Pancreas (tissue), 10 donors: Measurements from ENCODE around the gene NR2C2. TPM values are rescaled to one million over a fixed set of nuclear protein-coding genes. Genes with fewer than 3 reads are reported as not detected.

Source experiments
- ATAC-seq, 4 donors: fragments of 200-7000 bp; cut with Tn5 transposase; one replicate each; pipeline versions ENCODE4 v1.8.0 to v1.9.1; 2020; ENCODE audit warnings: mild to moderate bottlenecking in 4 of 4, moderate library complexity in 4 of 4
- DNase-seq, 6 donors: peaks; one replicate each; pipeline ENCODE4 v3.0.0-alpha.2; 2020
- FAIRE-seq: peaks from 2 replicates; lab custom pipeline; 2012; peaks lifted over from hg19 to GRCh38; lab: Jason Lieb, UNC
- H3K27ac ChIP-seq, 4 donors: fragments of 200-600 bp; sonication (generic); 1 replicate in 3 of 4; 2 replicates in 1 of 4; pipeline versions ENCODE4 v1.5.0 to v1.8.0; 2020
- H3K27me3 ChIP-seq, 4 donors: fragments of 200-600 bp; one replicate each; pipeline ENCODE4 v1.8.0; 2021
- H3K36me3 ChIP-seq, 3 donors: fragments of 200-600 bp; sonication (generic) in 1 of 3; one replicate each; pipeline versions ENCODE4 v1.5.0 to v1.8.0; 2020 to 2021
- H3K4me1 ChIP-seq, 3 donors: fragments of 200-600 bp; one replicate each; pipeline ENCODE4 v1.8.0; 2021
- H3K4me3 ChIP-seq, 4 donors: fragments of 200-600 bp; sonication (generic) in 2 of 4; one replicate each; pipeline versions ENCODE4 v1.5.0 to v1.8.0; 2020 to 2021
- H3K9me3 ChIP-seq, 4 donors: fragments of 200-600 bp; one replicate each; pipeline ENCODE4 v1.8.0; 2021
- CTCF ChIP-seq, 4 donors: fragments of 200-600 bp; sonication (generic) in 3 of 4; IDR thresholded peaks; one replicate each; pipeline versions ENCODE4 v1.5.0 to v1.8.0; 2021; ENCODE audit warnings: antibody characterized with exemption in 4 of 4
- WGBS, 2 donors: extraction: QIAGEN DNeasy Blood & Tissue Kit; methylation state at CpG; one replicate each; pipeline ENCODE4 v1.1.7; 2013; 5-methylcytosine and 5-hydroxymethylcytosine counted together
- intact Hi-C, 3 donors: fragments of 100-400 bp; cut with DNase I; formaldehyde crosslinking; loops; one replicate each; pipeline versions ENCODE4 v1.11.1 to v1.14.2; 2022
- polyA plus RNA-seq, 2 donors: library from polyadenylated mRNA; stranded (reverse); fragments of 200-250 nt; gene quantifications; one replicate each; pipeline ENCODE4 v1.2.3, GENCODE V29; 2013
- total RNA-seq, 6 donors: library from RNA; stranded (reverse); fragmentation: NEBNext Ultra II Directional in 4 of 6; extraction: Animal tissue kit (Norgen Biotek cat#: 25700) in 4 of 6; gene quantifications; one replicate each; pipeline versions ENCODE4 v1.2.1 to v1.2.4, GENCODE V29; 2021 to 2023
- donor health status: healthy with polysubstance abuse.
- donor health status: DM: no; HTN: no; CAD: no; lungs with moderate emphysema.
- donor health status: DM: no; HTN: no; CAD: no.
- donor health status: control.
- donor health status: control.
- donor health status: Bipolar disorder and iron deficiency.
- donor health status: DM: yes; HTN: yes; CAD: no.
- donor health status: DM: no; HTN: no; CAD: no.
- donor health status: DM: no; HTN: no; CAD: no.
- donor health status: DM: yes; HTN: yes; CAD: no.

The NR2C2 gene
- total and polyA plus RNA-seq, 8 donors, result 5.4 to 25.1 (median 14.4) TPM

- WGBS, 2 donors, result 87% methylated on average over 3 of the region's 3 CpGs
- DNase-seq, result no peak
- H3K36me3 ChIP-seq, result peaks cover 0 to 21% (median 0%) of the 10 kb centered on the region in 3 donors
- no peaks in the 10 kb centered on the region for H3K27me3 ChIP-seq
- ATAC-seq, result no peak
- H3K9me3 ChIP-seq, result no peaks in the 10 kb centered on the region
- H3K27ac ChIP-seq, result no peak overlapping the region
- intact Hi-C loops, result no loop called here
- no peak overlapping the region for H3K4me3 ChIP-seq
- H3K4me1 ChIP-seq, result peaks cover 0 to 7% (median 3%) of the 10 kb centered on the region in 3 donors
- no peak for TF ChIP-seq CTCF (IDR thresholded peaks at IDR 0.05)
- FAIRE-seq, result no peak
These were observed 148.7 kb downstream of the NR2C2 start for GRCh38 chr3:15096046-15096445.

GRCh38 chr3:15097891-15098290, 150.5 kb downstream of the NR2C2 start:
- Histone ChIP-seq H3K27me3 (no peaks in the 10 kb centered on the region), H3K4me3 (peak overlapping the region in 3 of 4 donors; percentile 64 to 86 (median 73)), H3K36me3 (peaks cover 0 to 21% (median 0%) of the 10 kb centered on the region in 3 donors), H3K4me1 (peaks cover 0 to 11% (median 3%) of the 10 kb centered on the region in 3 donors), H3K27ac (no peak overlapping the region), H3K9me3 (no peaks in the 10 kb centered on the region)
- TF ChIP-seq CTCF (IDR thresholded peaks at IDR 0.05), result no peak
- intact Hi-C loops, result no loop called here
- ATAC-seq (no peak), FAIRE-seq (no peak), DNase-seq (no peak)
- 43 to 47% methylated on average over 6 of the region's 6 CpGs for WGBS, 2 donors

Other genes with a start within 250 kb of the NR2C2 start
- gene FGD5, start 128.6 kb upstream of the NR2C2 start, total RNA-seq, result 1 to 10 TPM; 2.2 to 7.1 (median 3.8) TPM
- gene FGD5, start 128.6 kb upstream of the NR2C2 start, polyA plus RNA-seq, result 1 to 10 TPM; 2.6 to 3.1 TPM
- 10 to 100 TPM; 14.3 to 22.0 (median 18.1) TPM for gene MRPS25, start 117.7 kb downstream of the NR2C2 start, total RNA-seq
- gene MRPS25, start 117.7 kb downstream of the NR2C2 start, polyA plus RNA-seq, result 10 to 100 TPM; 26.1 to 44.0 TPM
- 10 to 100 TPM in 1 of 6 donors, 1 to 10 TPM in 5; 7.4 to 10.9 (median 9.0) TPM for gene RBSN, start 151.6 kb downstream of the NR2C2 start, total RNA-seq
- gene RBSN, start 151.6 kb downstream of the NR2C2 start, polyA plus RNA-seq, result 1 to 10 TPM; 5.7 to 6.5 TPM